ENCODE results near the gene TMC2. TPM values are rescaled to one million over a fixed set of nuclear protein-coding genes. Genes with fewer than 3 reads are reported as not detected.

The TMC2 gene
- total and polyA plus RNA-seq, 2 of the 8 experiments (the other 6 are each of a cell fraction or from before 2014, with no cell fraction given): not detected

GRCh38 chr20:2640260-2640659 lies 103.9 kb downstream of the TMC2 start (continued):
- TF ChIP-seq, protein P1, sequence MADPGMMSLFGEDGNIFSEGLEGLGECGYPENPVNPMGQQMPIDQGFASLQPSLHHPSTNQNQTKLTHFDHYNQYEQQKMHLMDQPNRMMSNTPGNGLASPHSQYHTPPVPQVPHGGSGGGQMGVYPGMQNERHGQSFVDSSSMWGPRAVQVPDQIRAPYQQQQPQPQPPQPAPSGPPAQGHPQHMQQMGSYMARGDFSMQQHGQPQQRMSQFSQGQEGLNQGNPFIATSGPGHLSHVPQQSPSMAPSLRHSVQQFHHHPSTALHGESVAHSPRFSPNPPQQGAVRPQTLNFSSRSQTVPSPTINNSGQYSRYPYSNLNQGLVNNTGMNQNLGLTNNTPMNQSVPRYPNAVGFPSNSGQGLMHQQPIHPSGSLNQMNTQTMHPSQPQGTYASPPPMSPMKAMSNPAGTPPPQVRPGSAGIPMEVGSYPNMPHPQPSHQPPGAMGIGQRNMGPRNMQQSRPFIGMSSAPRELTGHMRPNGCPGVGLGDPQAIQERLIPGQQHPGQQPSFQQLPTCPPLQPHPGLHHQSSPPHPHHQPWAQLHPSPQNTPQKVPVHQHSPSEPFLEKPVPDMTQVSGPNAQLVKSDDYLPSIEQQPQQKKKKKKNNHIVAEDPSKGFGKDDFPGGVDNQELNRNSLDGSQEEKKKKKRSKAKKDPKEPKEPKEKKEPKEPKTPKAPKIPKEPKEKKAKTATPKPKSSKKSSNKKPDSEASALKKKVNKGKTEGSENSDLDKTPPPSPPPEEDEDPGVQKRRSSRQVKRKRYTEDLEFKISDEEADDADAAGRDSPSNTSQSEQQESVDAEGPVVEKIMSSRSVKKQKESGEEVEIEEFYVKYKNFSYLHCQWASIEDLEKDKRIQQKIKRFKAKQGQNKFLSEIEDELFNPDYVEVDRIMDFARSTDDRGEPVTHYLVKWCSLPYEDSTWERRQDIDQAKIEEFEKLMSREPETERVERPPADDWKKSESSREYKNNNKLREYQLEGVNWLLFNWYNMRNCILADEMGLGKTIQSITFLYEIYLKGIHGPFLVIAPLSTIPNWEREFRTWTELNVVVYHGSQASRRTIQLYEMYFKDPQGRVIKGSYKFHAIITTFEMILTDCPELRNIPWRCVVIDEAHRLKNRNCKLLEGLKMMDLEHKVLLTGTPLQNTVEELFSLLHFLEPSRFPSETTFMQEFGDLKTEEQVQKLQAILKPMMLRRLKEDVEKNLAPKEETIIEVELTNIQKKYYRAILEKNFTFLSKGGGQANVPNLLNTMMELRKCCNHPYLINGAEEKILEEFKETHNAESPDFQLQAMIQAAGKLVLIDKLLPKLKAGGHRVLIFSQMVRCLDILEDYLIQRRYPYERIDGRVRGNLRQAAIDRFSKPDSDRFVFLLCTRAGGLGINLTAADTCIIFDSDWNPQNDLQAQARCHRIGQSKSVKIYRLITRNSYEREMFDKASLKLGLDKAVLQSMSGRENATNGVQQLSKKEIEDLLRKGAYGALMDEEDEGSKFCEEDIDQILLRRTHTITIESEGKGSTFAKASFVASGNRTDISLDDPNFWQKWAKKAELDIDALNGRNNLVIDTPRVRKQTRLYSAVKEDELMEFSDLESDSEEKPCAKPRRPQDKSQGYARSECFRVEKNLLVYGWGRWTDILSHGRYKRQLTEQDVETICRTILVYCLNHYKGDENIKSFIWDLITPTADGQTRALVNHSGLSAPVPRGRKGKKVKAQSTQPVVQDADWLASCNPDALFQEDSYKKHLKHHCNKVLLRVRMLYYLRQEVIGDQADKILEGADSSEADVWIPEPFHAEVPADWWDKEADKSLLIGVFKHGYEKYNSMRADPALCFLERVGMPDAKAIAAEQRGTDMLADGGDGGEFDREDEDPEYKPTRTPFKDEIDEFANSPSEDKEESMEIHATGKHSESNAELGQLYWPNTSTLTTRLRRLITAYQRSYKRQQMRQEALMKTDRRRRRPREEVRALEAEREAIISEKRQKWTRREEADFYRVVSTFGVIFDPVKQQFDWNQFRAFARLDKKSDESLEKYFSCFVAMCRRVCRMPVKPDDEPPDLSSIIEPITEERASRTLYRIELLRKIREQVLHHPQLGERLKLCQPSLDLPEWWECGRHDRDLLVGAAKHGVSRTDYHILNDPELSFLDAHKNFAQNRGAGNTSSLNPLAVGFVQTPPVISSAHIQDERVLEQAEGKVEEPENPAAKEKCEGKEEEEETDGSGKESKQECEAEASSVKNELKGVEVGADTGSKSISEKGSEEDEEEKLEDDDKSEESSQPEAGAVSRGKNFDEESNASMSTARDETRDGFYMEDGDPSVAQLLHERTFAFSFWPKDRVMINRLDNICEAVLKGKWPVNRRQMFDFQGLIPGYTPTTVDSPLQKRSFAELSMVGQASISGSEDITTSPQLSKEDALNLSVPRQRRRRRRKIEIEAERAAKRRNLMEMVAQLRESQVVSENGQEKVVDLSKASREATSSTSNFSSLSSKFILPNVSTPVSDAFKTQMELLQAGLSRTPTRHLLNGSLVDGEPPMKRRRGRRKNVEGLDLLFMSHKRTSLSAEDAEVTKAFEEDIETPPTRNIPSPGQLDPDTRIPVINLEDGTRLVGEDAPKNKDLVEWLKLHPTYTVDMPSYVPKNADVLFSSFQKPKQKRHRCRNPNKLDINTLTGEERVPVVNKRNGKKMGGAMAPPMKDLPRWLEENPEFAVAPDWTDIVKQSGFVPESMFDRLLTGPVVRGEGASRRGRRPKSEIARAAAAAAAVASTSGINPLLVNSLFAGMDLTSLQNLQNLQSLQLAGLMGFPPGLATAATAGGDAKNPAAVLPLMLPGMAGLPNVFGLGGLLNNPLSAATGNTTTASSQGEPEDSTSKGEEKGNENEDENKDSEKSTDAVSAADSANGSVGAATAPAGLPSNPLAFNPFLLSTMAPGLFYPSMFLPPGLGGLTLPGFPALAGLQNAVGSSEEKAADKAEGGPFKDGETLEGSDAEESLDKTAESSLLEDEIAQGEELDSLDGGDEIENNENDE (IDR thresholded peaks at IDR 0.05; ENCODE audit: insufficient replicate concordance, low read length): no peak
- TF ChIP-seq TCF12 (IDR thresholded peaks at IDR 0.05; ENCODE audit: low read depth, low read length) (no peak), TAF1 (IDR thresholded peaks at IDR 0.05; ENCODE audit: low read depth, low read length) (no peak), RXRA (IDR thresholded peaks at IDR 0.05; ENCODE audit: insufficient read depth, low read depth, low read length) (no peak), SAP30 (IDR thresholded peaks at IDR 0.05; ENCODE audit: insufficient read depth, insufficient replicate concordance, low read length) (no peak), GABPA (IDR thresholded peaks at IDR 0.05; ENCODE audit: borderline replicate concordance, insufficient read depth, low read length) (no peak), CHD1 (IDR thresholded peaks at IDR 0.05; ENCODE audit: low read depth, low read length) (no peak), NRF1 (IDR thresholded peaks at IDR 0.05; ENCODE audit: low read depth, low read length) (no peak), RNF2 (IDR thresholded peaks at IDR 0.05; ENCODE audit: borderline replicate concordance, low read depth, low read length, missing control alignments, poor library complexity, severe bottlenecking) (no peak), KDM4A (IDR thresholded peaks at IDR 0.05; ENCODE audit: low read depth, low read length, severe bottlenecking) (no peak), HDAC6 (IDR thresholded peaks at IDR 0.05; ENCODE audit: low read depth, low read length) (no peak)

Measured in H1 (cell line).